GM21526 (cell line): ENCODE data around the gene BEST4.
"Not testable (repeated sequence)": the region's sequence is repeated elsewhere in the genome, so short reads cannot be mapped to it uniquely, and the experiment has no call there.

Experiments used
- ATAC-seq: cut with Tn5 transposase; IDR thresholded peaks from one replicate; pipeline ENCODE4 v1.9.1; 2021; ENCODE audit warnings: moderate library complexity; ENCODE audit not compliant: unreplicated experiment, low FRiP score

The BEST4 gene

GRCh38 chr1:44783697-44784093, 4.3 kb downstream of the BEST4 start:
- no peak for ATAC-seq

GRCh38 chr1:44780583-44781121, 7.3 kb downstream of the BEST4 start:
- ATAC-seq = no peak

GRCh38 chr1:44778705-44779576, 9.0 kb downstream of the BEST4 start:
- ATAC-seq = no peak

GRCh38 chr1:44777969-44778635, 9.9 kb downstream of the BEST4 start:
- no peak for ATAC-seq

GRCh38 chr1:44777547-44777946, 10.4 kb downstream of the BEST4 start:
- ATAC-seq = no peak

GRCh38 chr1:44776730-44777068, 11.3 kb downstream of the BEST4 start:
- no peak for ATAC-seq

- ATAC-seq = peak; percentile 18
Measured at GRCh38 chr1:44775930-44776729, 11.8 kb downstream of the BEST4 start.

- ATAC-seq = peak; percentile 68
Measured at GRCh38 chr1:44775078-44775929, 12.7 kb downstream of the BEST4 start, which contains the start of gene RPS8. RPS8 (plus strand) TSS chr1:44775540; CDS start chr1:44775597, 57 bp downstream.

- ATAC-seq = not testable (repeated sequence)
Measured at GRCh38 chr1:44766421-44766820, 21.5 kb downstream of the BEST4 start.

- ATAC-seq = no peak
Measured at GRCh38 chr1:44760876-44761275, 27.1 kb downstream of the BEST4 start.

- no peak for ATAC-seq
Measured at GRCh38 chr1:44759077-44759476, 28.9 kb downstream of the BEST4 start.

- no peak for ATAC-seq
Measured at GRCh38 chr1:44757420-44757819, 30.6 kb downstream of the BEST4 start.

GRCh38 chr1:44747878-44748277, 40.1 kb downstream of the BEST4 start:
- no peak for ATAC-seq

- ATAC-seq = no peak
Measured at GRCh38 chr1:44743211-44743610, 44.8 kb downstream of the BEST4 start.

GRCh38 chr1:44740179-44740617, 47.8 kb downstream of the BEST4 start:
- no peak for ATAC-seq

GRCh38 chr1:44739307-44740178, 48.4 kb downstream of the BEST4 start, which contains the start of gene KIF2C:
KIF2C (plus strand) TSS chr1:44739837; CDS start chr1:44739933, 96 bp downstream.
- ATAC-seq = peak; percentile 89

- ATAC-seq = not testable (repeated sequence)
Measured at GRCh38 chr1:44738953-44739306, 49.0 kb downstream of the BEST4 start.

GRCh38 chr1:44735992-44736391, 52.0 kb downstream of the BEST4 start:
- ATAC-seq = no peak

GRCh38 chr1:44733784-44734183, 54.2 kb downstream of the BEST4 start:
- no peak for ATAC-seq
